ENCODE measurements around the gene BBOX1. TPM values are rescaled to one million over a fixed set of nuclear protein-coding genes. Genes with fewer than 3 reads are reported as not detected.
"Not testable (repeated sequence)": the region's sequence is repeated elsewhere in the genome, so short reads cannot be mapped to it uniquely, and the experiment has no call there.

BBOX1 gene
- total RNA-seq, 2 experiments from 2014 or later, result not detected

DNA sequence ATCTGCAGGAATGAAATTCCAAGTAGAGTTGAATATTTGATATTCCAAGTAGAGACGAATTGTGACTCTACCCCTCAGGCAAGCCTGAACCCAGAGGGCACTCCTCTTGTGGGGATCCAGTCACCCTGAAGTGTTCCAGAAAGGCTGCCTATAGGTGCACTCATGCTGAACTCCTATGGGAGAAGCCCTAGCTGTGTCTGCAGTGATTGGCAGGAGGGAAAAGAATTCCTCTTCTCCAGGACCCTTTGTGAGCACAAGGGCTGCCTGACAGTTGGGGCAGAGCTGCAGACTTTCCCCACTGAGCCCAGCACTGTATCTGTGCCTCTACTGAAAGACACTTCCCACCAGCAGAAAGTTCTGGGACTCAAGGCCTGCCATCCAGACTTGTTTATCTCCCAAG is 35.0 kb downstream of the BBOX1 start:
- no peak for DNase-seq
- CTCF ChIA-PET, result no interaction called here
- H3K27me3 Mint-ChIP-seq, result no peaks in the 10 kb centered on the region
- intact Hi-C loops (cut with micrococcal nuclease), result no loop called here
- H3K36me3 Mint-ChIP-seq, result no peaks in the 10 kb centered on the region
- peaks cover 3% of the 10 kb centered on the region for H3K9me3 Mint-ChIP-seq
- H3K4me1 Mint-ChIP-seq (ENCODE audit: low read depth), result no peaks in the 10 kb centered on the region
- no peak overlapping the region for H3K27ac Mint-ChIP-seq
- no peak overlapping the region for H3K4me3 Mint-ChIP-seq
- POLR2A ChIA-PET, result no interaction called here

GRCh38 chr11:27076121-27076589 is 35.5 kb downstream of the BBOX1 start:
- no peaks in the 10 kb centered on the region for H3K36me3 Mint-ChIP-seq
- ChIA-PET CTCF (no interaction called here), POLR2A (no interaction called here)
- H3K4me1 Mint-ChIP-seq (ENCODE audit: low read depth), result no peaks in the 10 kb centered on the region
- H3K27me3 Mint-ChIP-seq, result no peaks in the 10 kb centered on the region
- H3K9me3 Mint-ChIP-seq, result peaks cover 3% of the 10 kb centered on the region
- no peak for DNase-seq
- no peak overlapping the region for H3K4me3 Mint-ChIP-seq
- intact Hi-C loops (cut with micrococcal nuclease), result no loop called here
- H3K27ac Mint-ChIP-seq, result no peak overlapping the region

DNA sequence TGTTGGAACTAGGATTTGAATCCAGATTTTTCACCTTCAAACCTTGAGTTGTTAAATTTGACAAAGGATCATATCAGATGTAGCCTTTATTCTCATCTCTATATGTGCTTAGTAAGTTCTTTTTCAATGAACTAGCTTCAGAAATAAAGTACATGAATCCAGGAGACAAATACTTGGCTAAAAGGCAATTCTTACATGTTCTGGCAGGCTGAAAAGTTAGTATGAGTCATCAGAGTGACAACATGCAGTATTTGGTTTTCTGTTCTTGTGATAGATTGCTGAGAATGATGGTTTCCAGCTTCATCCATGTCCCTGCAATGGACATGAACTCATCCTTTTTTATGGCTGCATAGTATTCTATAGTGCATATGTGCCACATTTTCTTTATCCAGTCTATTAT is 40.4 kb downstream of the BBOX1 start:
- H3K27ac Mint-ChIP-seq, result no peak overlapping the region
- intact Hi-C loops (cut with micrococcal nuclease), result no loop called here
- H3K36me3 Mint-ChIP-seq, result no peaks in the 10 kb centered on the region
- CTCF ChIA-PET, result no interaction called here
- H3K9me3 Mint-ChIP-seq, result no peaks in the 10 kb centered on the region
- DNase-seq, result no peak
- POLR2A ChIA-PET, result no interaction called here
- no peaks in the 10 kb centered on the region for H3K27me3 Mint-ChIP-seq
- H3K4me1 Mint-ChIP-seq (ENCODE audit: low read depth), result no peaks in the 10 kb centered on the region
- H3K4me3 Mint-ChIP-seq, result no peak overlapping the region

DNA sequence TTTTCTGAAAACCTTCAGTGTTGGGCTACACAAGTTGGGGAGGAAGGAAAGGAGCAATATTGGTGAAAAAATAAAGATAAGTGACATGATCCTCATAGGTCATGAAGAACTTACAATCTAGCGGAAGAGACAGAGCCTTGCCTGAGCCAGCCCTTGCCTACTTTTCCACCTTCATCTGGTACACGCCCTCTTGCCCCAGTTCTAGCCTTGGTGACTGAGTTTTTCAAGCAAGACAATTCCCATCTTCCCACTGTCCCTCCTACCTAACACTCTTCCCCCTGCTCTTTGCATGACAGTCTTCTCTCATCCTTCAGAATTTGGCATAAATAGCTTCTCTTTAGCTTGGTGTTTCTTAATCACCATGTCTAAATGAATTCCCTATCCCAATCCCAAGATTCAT is 42.6 kb downstream of the BBOX1 start:
- Mint-ChIP-seq H3K9me3 (no peaks in the 10 kb centered on the region), H3K27me3 (no peaks in the 10 kb centered on the region), H3K4me1 (ENCODE audit: low read depth) (no peaks in the 10 kb centered on the region), H3K36me3 (no peaks in the 10 kb centered on the region), H3K4me3 (no peak overlapping the region), H3K27ac (no peak overlapping the region)
- no peak for DNase-seq
- ChIA-PET CTCF (no interaction called here), POLR2A (no interaction called here)
- intact Hi-C loops (cut with micrococcal nuclease), result no loop called here

GRCh38 chr11:27083782-27084181 is 43.2 kb downstream of the BBOX1 start:
- no peaks in the 10 kb centered on the region for H3K36me3 Mint-ChIP-seq
- H3K4me1 Mint-ChIP-seq (ENCODE audit: low read depth), result no peaks in the 10 kb centered on the region
- intact Hi-C loops (cut with micrococcal nuclease), result no loop called here
- no peak overlapping the region for H3K4me3 Mint-ChIP-seq
- POLR2A ChIA-PET, result no interaction called here
- DNase-seq, result no peak
- H3K9me3 Mint-ChIP-seq, result no peaks in the 10 kb centered on the region
- no peak overlapping the region for H3K27ac Mint-ChIP-seq
- CTCF ChIA-PET, result no interaction called here
- H3K27me3 Mint-ChIP-seq, result no peaks in the 10 kb centered on the region

GRCh38 chr11:27084518-27084917 is 43.9 kb downstream of the BBOX1 start:
- ChIA-PET CTCF (no interaction called here), POLR2A (no interaction called here)
- H3K36me3 Mint-ChIP-seq, result no peaks in the 10 kb centered on the region
- peaks cover 2% of the 10 kb centered on the region for H3K9me3 Mint-ChIP-seq
- H3K4me1 Mint-ChIP-seq (ENCODE audit: low read depth), result no peaks in the 10 kb centered on the region
- H3K27me3 Mint-ChIP-seq, result no peaks in the 10 kb centered on the region
- intact Hi-C loops (cut with micrococcal nuclease), result no loop called here
- H3K4me3 Mint-ChIP-seq, result no peak overlapping the region
- DNase-seq, result no peak
- no peak overlapping the region for H3K27ac Mint-ChIP-seq

- DNase-seq, result no peak
- H3K27me3 Mint-ChIP-seq, result no peaks in the 10 kb centered on the region
- H3K27ac Mint-ChIP-seq, result no peak overlapping the region
- no peaks in the 10 kb centered on the region for H3K4me1 Mint-ChIP-seq (ENCODE audit: low read depth)
- no peak overlapping the region for H3K4me3 Mint-ChIP-seq
- ChIA-PET CTCF (no interaction called here), POLR2A (no interaction called here)
- intact Hi-C loops (cut with micrococcal nuclease), result no loop called here
- no peaks in the 10 kb centered on the region for H3K36me3 Mint-ChIP-seq
- H3K9me3 Mint-ChIP-seq, result peaks cover 8% of the 10 kb centered on the region
These were observed 44.5 kb downstream of the BBOX1 start for GRCh38 chr11:27085111-27085510.

- Mint-ChIP-seq H3K9me3 (peaks cover 13% of the 10 kb centered on the region), H3K36me3 (no peaks in the 10 kb centered on the region), H3K4me1 (ENCODE audit: low read depth) (no peaks in the 10 kb centered on the region), H3K27ac (no peak overlapping the region), H3K27me3 (no peaks in the 10 kb centered on the region), H3K4me3 (no peak overlapping the region)
- intact Hi-C loops (cut with micrococcal nuclease), result no loop called here
- ChIA-PET CTCF (no interaction called here), POLR2A (no interaction called here)
- no peak for DNase-seq
These were observed 45.0 kb downstream of the BBOX1 start for GRCh38 chr11:27085605-27086004.

DNA sequence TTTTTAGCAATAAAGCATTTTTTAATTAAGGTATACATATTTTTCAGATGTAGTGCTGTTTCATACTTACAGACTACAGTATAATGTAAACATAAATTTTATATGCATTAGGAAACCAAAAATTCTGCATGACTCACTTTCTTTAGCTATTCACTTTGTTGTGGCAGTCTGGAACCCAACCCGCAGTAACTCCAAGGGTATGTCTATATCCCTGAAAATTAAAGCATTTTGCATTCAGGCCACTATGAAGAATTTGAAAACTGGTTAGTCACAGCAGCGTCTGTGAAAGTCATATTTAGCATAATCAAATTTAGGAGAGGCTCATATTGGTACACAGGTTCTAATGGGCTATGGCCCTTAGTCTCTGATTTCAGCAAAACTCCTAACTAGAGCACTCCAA is 46.8 kb downstream of the BBOX1 start:
- Mint-ChIP-seq H3K4me1 (ENCODE audit: low read depth) (no peaks in the 10 kb centered on the region), H3K27ac (no peak overlapping the region), H3K9me3 (peaks cover 24% of the 10 kb centered on the region), H3K27me3 (no peaks in the 10 kb centered on the region), H3K36me3 (no peaks in the 10 kb centered on the region), H3K4me3 (no peak overlapping the region)
- POLR2A ChIA-PET, result no interaction called here
- DNase-seq, result no peak
- intact Hi-C loops (cut with micrococcal nuclease), result no loop called here
- CTCF ChIA-PET, result no interaction called here

DNA sequence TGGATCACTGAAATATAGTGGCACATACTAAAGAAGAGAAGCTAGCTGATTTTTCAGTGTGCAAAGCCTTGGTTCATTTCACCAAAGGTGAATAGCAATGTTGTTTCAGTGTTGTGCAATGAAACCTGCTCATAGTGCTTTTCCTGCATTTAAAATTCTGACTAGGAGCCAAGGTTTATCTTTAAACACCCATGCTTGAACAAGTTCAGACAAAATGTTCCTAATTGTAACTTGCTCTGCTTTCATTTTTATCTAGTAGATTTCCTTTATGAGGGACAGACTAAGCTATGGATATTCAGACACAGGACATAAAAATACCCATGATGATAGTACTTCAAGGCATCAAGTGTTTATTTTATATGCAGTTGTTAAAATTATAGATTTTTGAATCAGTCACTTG is 47.7 kb downstream of the BBOX1 start:
- CTCF ChIA-PET, result no interaction called here

DNA sequence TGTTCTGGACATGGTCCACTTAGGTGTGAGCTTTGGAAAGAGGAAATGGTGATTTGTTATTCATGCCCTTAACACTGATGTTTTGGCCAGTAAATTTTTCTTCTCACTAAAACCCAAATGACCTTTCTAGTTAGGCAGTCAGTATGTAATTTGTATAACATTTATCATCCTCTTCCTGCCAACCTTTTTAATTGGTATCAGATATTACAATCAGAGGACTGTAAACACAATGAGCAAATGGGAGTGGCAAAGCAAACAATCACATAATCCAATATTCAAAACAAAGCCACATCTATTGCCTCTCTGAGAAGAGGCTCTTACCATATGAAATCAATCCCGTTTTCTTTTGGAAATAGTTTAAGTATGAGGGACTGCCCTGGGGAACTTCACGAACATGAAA is 49.1 kb downstream of the BBOX1 start:
- H3K4me3 Mint-ChIP-seq, result no peak overlapping the region
- no peak overlapping the region for H3K27ac Mint-ChIP-seq
- ChIA-PET POLR2A (no interaction called here), CTCF (no interaction called here)
- no peaks in the 10 kb centered on the region for H3K4me1 Mint-ChIP-seq (ENCODE audit: low read depth)
- DNase-seq, result no peak
- H3K36me3 Mint-ChIP-seq, result no peaks in the 10 kb centered on the region
- intact Hi-C loops (cut with micrococcal nuclease), result no loop called here
- peaks cover 24% of the 10 kb centered on the region for H3K9me3 Mint-ChIP-seq
- no peaks in the 10 kb centered on the region for H3K27me3 Mint-ChIP-seq

More for the DNA sequence above, 47.7 kb downstream of the BBOX1 start:
- POLR2A ChIA-PET, result no interaction called here
- peaks cover 24% of the 10 kb centered on the region for H3K9me3 Mint-ChIP-seq
- H3K36me3 Mint-ChIP-seq, result no peaks in the 10 kb centered on the region
- no peaks in the 10 kb centered on the region for H3K27me3 Mint-ChIP-seq
- H3K4me3 Mint-ChIP-seq, result no peak overlapping the region
- no peaks in the 10 kb centered on the region for H3K4me1 Mint-ChIP-seq (ENCODE audit: low read depth)
- no peak overlapping the region for H3K27ac Mint-ChIP-seq
- intact Hi-C loops (cut with micrococcal nuclease), result no loop called here
- no peak for DNase-seq

- H3K4me3 Mint-ChIP-seq; DNase-seq; POLR2A ChIA-PET; H3K27me3 Mint-ChIP-seq; intact Hi-C loops (cut with micrococcal nuclease); CTCF ChIA-PET; H3K27ac Mint-ChIP-seq; H3K36me3 Mint-ChIP-seq; H3K4me1 Mint-ChIP-seq (ENCODE audit: low read depth): not testable (repeated sequence)
- H3K9me3 Mint-ChIP-seq, result peaks cover 24% of the 10 kb centered on the region
These were observed 49.8 kb downstream of the BBOX1 start for GRCh38 chr11:27090357-27090948.

GRCh38 chr11:27094120-27094519 is 53.5 kb downstream of the BBOX1 start:
- CTCF ChIA-PET, result no interaction called here
- no peak overlapping the region for H3K27ac Mint-ChIP-seq

DNA sequence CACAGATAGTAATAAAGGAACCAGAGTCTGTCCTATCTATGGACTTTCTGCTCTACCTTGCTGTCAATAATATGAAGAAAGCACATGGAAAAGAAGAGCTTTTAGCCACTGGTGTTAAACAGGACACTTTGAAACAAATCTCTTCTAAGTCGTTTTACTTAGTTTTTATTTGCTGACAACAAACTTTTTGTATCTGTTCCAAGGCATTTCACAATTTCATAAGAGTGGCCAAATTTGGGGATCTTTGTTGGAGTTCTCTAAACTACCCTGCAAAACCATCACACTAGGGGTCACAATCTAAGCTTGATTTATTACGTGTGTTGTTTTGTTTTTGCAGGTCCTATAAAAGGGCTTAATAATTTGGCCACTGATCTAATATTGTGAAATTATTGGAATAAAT is 54.4 kb downstream of the BBOX1 start:
- Mint-ChIP-seq H3K4me3 (no peak overlapping the region), H3K4me1 (ENCODE audit: low read depth) (no peaks in the 10 kb centered on the region), H3K9me3 (peaks cover 16% of the 10 kb centered on the region), H3K36me3 (no peaks in the 10 kb centered on the region), H3K27ac (no peak overlapping the region), H3K27me3 (no peaks in the 10 kb centered on the region)
- intact Hi-C loops (cut with micrococcal nuclease), result no loop called here
- ChIA-PET CTCF (no interaction called here), POLR2A (no interaction called here)
- DNase-seq, result no peak

More at GRCh38 chr11:27094120-27094519, 53.5 kb downstream of the BBOX1 start:
- Mint-ChIP-seq H3K9me3 (peaks cover 24% of the 10 kb centered on the region), H3K4me1 (ENCODE audit: low read depth) (no peaks in the 10 kb centered on the region), H3K27me3 (no peaks in the 10 kb centered on the region), H3K4me3 (no peak overlapping the region), H3K36me3 (no peaks in the 10 kb centered on the region)
- intact Hi-C loops (cut with micrococcal nuclease), result no loop called here
- POLR2A ChIA-PET, result no interaction called here
- DNase-seq, result no peak

Data from activated CD4-positive, alpha-beta memory T cell treated with anti-CD3 and anti-CD28 coated beads for 36 hours (primary cell).